Measurements from ENCODE around the gene ROR2. TPM values are rescaled to one million over a fixed set of nuclear protein-coding genes. Genes with fewer than 3 reads are reported as not detected.

The ROR2 gene
- total and polyA plus RNA-seq, 2 of the 8 experiments (the other 6 are each of a cell fraction or from before 2014, with no cell fraction given), result 2.7 to 4.3 TPM

GRCh38 chr9:91960367-91960766 lies 10.3 kb upstream of the ROR2 start:
- Histone ChIP-seq H4K5ac (ENCODE audit: insufficient read length, low read depth, low read length) (no peak overlapping the region), H2BK15ac (ENCODE audit: low read length) (no peak overlapping the region), H3K4ac (replicated peaks; ENCODE audit: insufficient read length, low read depth, low read length) (no peak overlapping the region), H3K27ac (ENCODE audit: low read depth, low read length) (no peak overlapping the region), H3K36me3 (ENCODE audit: control insufficient read depth in 2 of 4, insufficient read depth in 4 of 4, low read length in 3 of 4) (no peaks in the 10 kb centered on the region), H4K91ac (replicated peaks; ENCODE audit: insufficient read length, low read length) (no peak overlapping the region), H3K9ac (replicated peaks in 1 of 4; ENCODE audit: extremely low read depth in 1 of 4, low read depth in 3 of 4, low read length in 3 of 4) (no peak overlapping the region), H4K20me1 (replicated peaks in 1 of 2; ENCODE audit: control insufficient read depth in 1 of 2, insufficient read depth in 2 of 2, low read length in 2 of 2) (no peaks in the 10 kb centered on the region), H2BK120ac (replicated peaks; ENCODE audit: low read depth, low read length) (no peak overlapping the region), H3K23ac (ENCODE audit: insufficient read length) (no peak overlapping the region), H3K56ac (replicated peaks; ENCODE audit: insufficient read length, low read depth, low read length) (no peak overlapping the region), H3K4me2 (ENCODE audit: insufficient read depth in 1 of 2, low read depth in 2 of 2, low read length in 2 of 2) (no peak overlapping the region), H3K23me2 (ENCODE audit: low read depth, low read length) (no peaks in the 10 kb centered on the region), H3K79me2 (ENCODE audit: control insufficient read depth in 1 of 2, insufficient read depth in 2 of 2, low read length in 2 of 2) (no peaks in the 10 kb centered on the region), H4K8ac (ENCODE audit: extremely low read depth, insufficient read depth, low read length) (no peak overlapping the region), H2BK12ac (ENCODE audit: low read depth, low read length) (no peak overlapping the region), H3K4me3 (ENCODE audit: extremely low read depth in 1 of 4, insufficient read depth in 2 of 4, low read depth in 3 of 4, low read length in 4 of 4) (no peak overlapping the region), H3K18ac (ENCODE audit: extremely low read depth, low read length) (no peak overlapping the region), H3K14ac (ENCODE audit: insufficient read length) (no peak overlapping the region), H3K79me1 (ENCODE audit: low read depth, low read length) (no peaks in the 10 kb centered on the region), H3K9me3 (ENCODE audit: insufficient read depth in 2 of 2, low read depth in 1 of 2, low read length in 1 of 2) (peaks cover 0 to 4% of the 10 kb centered on the region in 2 experiments; a peak in 1 of 4 replicates), H3K4me1 (replicated peaks in 1 of 4; ENCODE audit: control insufficient read depth in 3 of 4, insufficient read depth in 4 of 4, low read length in 3 of 4) (peaks cover 0 to 3% (median 0%) of the 10 kb centered on the region in 4 experiments; a peak in 1 of 7 replicates), H2BK5ac (ENCODE audit: low read depth, low read length) (no peak overlapping the region), H3K27me3 (replicated peaks in 1 of 4; ENCODE audit: control insufficient read depth in 3 of 4, extremely low read depth in 1 of 4, insufficient read depth in 3 of 4, low read length in 3 of 4) (no peaks in the 10 kb centered on the region), H2BK20ac (ENCODE audit: low read length) (no peak overlapping the region), H2AFZ (ENCODE audit: low read length) (no peak overlapping the region), H2AK5ac (ENCODE audit: low read depth, low read length) (no peak overlapping the region)
- FAIRE-seq (no peak), DNase-seq (ENCODE audit: low read depth in 1 of 2, low spot score in 2 of 2) (no peak)
- POLR2A ChIA-PET (ENCODE audit: partially characterized antibody), result no interaction called here
- CTCF ChIA-PET (ENCODE audit: partially characterized antibody), result interaction anchor here (0.9 to 11.7 kb wide), 5 partner anchors 8 to 1045 kb away, joined by 3 to 180 read pairs (median 3); no protein-coding TSS in a partner anchor
- WGBS, 2 experiments (ENCODE audit: extremely low coverage in 1 of 2, insufficient coverage in 1 of 2, insufficient read length in 1 of 2, insufficient replicate concordance in 2 of 2, low coverage in 1 of 2, low lambda C conversion rate in 2 of 2, missing lambda C conversion rate in 1 of 2), result 87% methylated on average over 1 of the region's 1 CpG; no CpG with 5 or more reads in 1 of the 2 experiments
- TF ChIP-seq YY1 (IDR thresholded peaks at IDR 0.05; ENCODE audit: low read depth, low read length), result no peak
- no peak for TF ChIP-seq SRF (IDR thresholded peaks at IDR 0.05; ENCODE audit: low read depth, low read length)
- no peak for TF ChIP-seq CEBPB (IDR thresholded peaks at IDR 0.05; ENCODE audit: low read depth, low read length)
- no peak for TF ChIP-seq NRF1 (IDR thresholded peaks at IDR 0.05; ENCODE audit: low read depth, low read length)
- TF ChIP-seq EGR1 (IDR thresholded peaks at IDR 0.05; ENCODE audit: borderline replicate concordance, low read depth, low read length), result no peak
- no peak for TF ChIP-seq EZH2 (IDR thresholded peaks at IDR 0.05; ENCODE audit: low read depth, low read length, severe bottlenecking)
- TF ChIP-seq USF2 (IDR thresholded peaks at IDR 0.05; ENCODE audit: low read length), result no peak
- TF ChIP-seq SIN3A (conservative IDR thresholded peaks at IDR 0.05 in 1 of 2, IDR thresholded peaks at IDR 0.05 in 1 of 2; ENCODE audit: low read depth in 1 of 2, low read length in 2 of 2), result no peak
- TF ChIP-seq KDM5A (IDR thresholded peaks at IDR 0.05; ENCODE audit: low read length), result no peak
- TF ChIP-seq RXRA (IDR thresholded peaks at IDR 0.05; ENCODE audit: insufficient read depth, low read depth, low read length), result no peak

Measured in H1 (cell line).